H1 (cell line): ENCODE results near the gene FBXO11. TPM values are rescaled to one million over a fixed set of nuclear protein-coding genes. Genes with fewer than 3 reads are reported as not detected.

Experiments used
- BACH1 ChIP-seq: IDR thresholded peaks from 2 replicates; pipeline ENCODE4 v1.6.1; 2012; ENCODE audit warnings: low read length, improper control_type of control experiment
- CHD7 ChIP-seq: fragments of 300-600 bp; sonication (generic); IDR thresholded peaks from 2 replicates; pipeline ENCODE4 v1.7.1; 2012; ENCODE audit warnings: low read length, moderate library complexity, mild to moderate bottlenecking, inconsistent platforms; ENCODE audit not compliant: insufficient replicate concordance
- EP300 ChIP-seq, 2 experiments: IDR thresholded peaks; 1 replicate in 1 of 2; 2 replicates in 1 of 2; pipeline ENCODE4 v1.6.1; 2011 to 2012; ENCODE audit warnings: low read depth in 2 of 2, low read length in 2 of 2, mild to moderate bottlenecking in 2 of 2, borderline replicate concordance in 1 of 2, inconsistent platforms in 1 of 2, moderate library complexity in 1 of 2
- KDM5A ChIP-seq: fragments of 200-600 bp; IDR thresholded peaks from 2 replicates; pipeline ENCODE4 v1.7.1; 2012; ENCODE audit warnings: mild to moderate bottlenecking, low read length, inconsistent platforms, mixed read lengths
- polyA plus RNA-seq, 7 experiments: library from polyadenylated mRNA; depleted of rRNA in 3 of 7; stranded (reverse) in 5 of 7; unstranded in 2 of 7; fragments of >200 nt in 5 of 7; fragments of 200-250 nt in 2 of 7; gene quantifications; 1 replicate in 5 of 7; 2 replicates in 1 of 7; 4 replicates in 1 of 7; pipeline versions ENCODE4 v1.2.1 to v1.2.3, GENCODE V29; 2011 to 2013; ENCODE audit warnings: missing spikeins in 2 of 7, mixed read lengths in 2 of 7
- total RNA-seq: library from RNA; stranded (reverse); fragmentation: NEBNext Ultra II Directional; extraction: Animal tissue kit (Norgen Biotek cat#: 25700); gene quantifications from 2 replicates; pipeline ENCODE4 v1.2.1, GENCODE V29; 2021

The FBXO11 gene
- total and polyA plus RNA-seq, 2 of the 8 experiments (the other 6 are each of a cell fraction or from before 2014, with no cell fraction given) = 21.7 to 57.3 TPM

- no peak for TF ChIP-seq CHD7
- TF ChIP-seq KDM5A = no peak
- no peak for TF ChIP-seq BACH1
- TF ChIP-seq EP300 (IDR thresholded peaks at IDR 0.05; ENCODE audit: borderline replicate concordance in 1 of 2, low read depth in 2 of 2, low read length in 2 of 2) = no peak
Measured at GRCh38 chr2:47850198-47850597, 56.1 kb downstream of the FBXO11 start (continued).
